Duodenal mucosa (tissue), 2 donors: ENCODE results near the gene JADE2.

Experiments
- H3K27ac ChIP-seq: one replicate; pipeline ENCODE4 v1.7.0; 2013; ENCODE audit warnings: low read depth, low read length
- H3K27me3 ChIP-seq, 2 donors: one replicate each; pipeline ENCODE4 v1.7.0; 2013; ENCODE audit warnings: low read length in 2 of 2, control low read depth in 1 of 2; ENCODE audit not compliant: insufficient read depth in 2 of 2, control insufficient read depth in 1 of 2
- H3K36me3 ChIP-seq, 2 donors: one replicate each; pipeline ENCODE4 v1.7.0; 2013; ENCODE audit warnings: low read length in 2 of 2, control low read depth in 1 of 2; ENCODE audit not compliant: insufficient read depth in 2 of 2, control insufficient read depth in 1 of 2
- H3K4me1 ChIP-seq, 2 donors: one replicate each; pipeline ENCODE4 v1.7.0; 2013; ENCODE audit warnings: low read length in 2 of 2, control low read depth in 1 of 2; ENCODE audit not compliant: insufficient read depth in 2 of 2, control insufficient read depth in 1 of 2
- H3K4me3 ChIP-seq, 2 donors: one replicate each; pipeline ENCODE4 v1.7.0; 2013; ENCODE audit warnings: low read length in 2 of 2, low read depth in 1 of 2
- H3K9ac ChIP-seq, 2 donors: one replicate each; pipeline ENCODE4 v1.7.0; 2013; ENCODE audit warnings: low read length in 2 of 2, low read depth in 1 of 2
- H3K9me3 ChIP-seq, 2 donors: one replicate each; pipeline ENCODE4 v1.7.0; 2013; ENCODE audit warnings: low read length in 2 of 2, control low read depth in 1 of 2; ENCODE audit not compliant: control insufficient read depth in 1 of 2

JADE2 gene

DNA sequence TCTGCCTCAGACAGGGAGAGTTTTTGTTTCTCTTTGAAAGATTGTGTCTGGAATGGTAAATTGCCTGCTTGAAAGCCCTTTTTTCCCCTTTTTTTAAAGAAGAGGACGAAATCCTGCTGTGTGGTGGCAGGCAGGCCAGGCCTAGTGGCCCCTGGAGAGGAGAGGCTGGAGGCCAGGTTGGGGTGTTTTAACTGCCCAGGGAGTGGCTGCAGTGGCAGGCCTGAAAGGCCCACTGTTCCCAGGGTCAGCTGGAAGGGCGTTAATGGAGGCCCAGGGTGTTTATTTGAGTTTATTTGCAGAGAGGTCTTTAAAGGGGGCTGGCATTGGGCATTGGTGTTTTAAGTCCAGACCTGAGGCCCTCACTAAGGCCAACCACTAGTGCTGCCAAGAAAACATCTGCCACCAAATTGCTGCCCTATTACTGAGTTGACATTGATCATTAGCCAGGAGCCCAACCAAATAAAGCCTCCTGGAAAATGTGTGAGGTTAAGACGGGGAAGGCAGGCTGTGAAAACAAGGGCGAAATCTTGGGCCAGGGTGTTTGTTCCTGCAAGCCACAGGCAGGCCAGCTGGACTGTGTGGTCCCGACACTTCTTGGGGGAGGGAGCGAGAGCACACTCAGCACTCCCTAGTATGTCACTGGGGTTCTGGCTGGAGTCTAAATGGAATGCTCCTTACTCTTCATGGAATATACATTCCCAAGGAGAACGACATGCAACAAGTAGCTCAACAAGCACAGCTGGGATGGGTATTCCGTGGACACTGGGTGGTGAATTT lies 5.0 kb downstream of the JADE2 start:
- H3K27ac ChIP-seq: no peak overlapping the region
- no peak overlapping the region for H3K9ac ChIP-seq
- no peak overlapping the region for H3K4me3 ChIP-seq
- no peaks in the 10 kb centered on the region for H3K9me3 ChIP-seq
- no peaks in the 10 kb centered on the region for H3K27me3 ChIP-seq
- H3K4me1 ChIP-seq: peaks cover 37 to 45% of the 10 kb centered on the region in 2 donors
- peaks cover 0 to 3% of the 10 kb centered on the region in 2 donors for H3K36me3 ChIP-seq

DNA sequence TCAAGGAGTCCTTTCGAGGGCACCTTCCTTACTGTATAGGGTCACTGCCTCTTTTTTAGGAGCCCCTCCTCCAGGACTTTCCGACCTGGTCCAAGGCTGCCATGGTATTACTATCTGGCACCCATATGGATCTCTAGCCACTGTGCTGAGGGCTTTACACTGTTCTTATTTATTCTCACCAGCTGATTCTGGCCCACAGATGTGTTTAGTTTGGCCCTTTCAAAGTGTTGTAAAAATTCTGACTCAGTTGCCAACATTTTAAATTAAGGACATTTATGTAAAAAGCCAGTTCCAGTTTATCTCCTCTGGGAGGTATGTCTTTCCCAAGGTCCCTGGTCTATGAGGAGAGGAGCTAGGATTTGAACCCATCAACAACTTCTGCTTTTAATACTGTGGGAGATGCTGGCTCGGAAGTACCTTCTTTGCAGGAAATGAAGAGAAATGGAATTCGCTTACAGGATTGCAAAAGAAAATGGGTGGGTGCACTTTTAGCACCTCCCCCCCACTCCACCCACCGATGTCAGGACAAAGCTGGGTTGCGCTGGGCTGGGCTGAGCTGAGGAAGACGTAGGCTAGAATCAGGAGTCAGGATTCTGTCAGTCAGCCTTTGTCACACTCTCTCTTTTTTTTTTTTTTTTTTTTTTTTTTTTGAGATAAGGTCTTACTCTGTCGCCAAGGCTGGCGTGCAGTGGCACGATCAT lies 7.8 kb downstream of the JADE2 start:
- no peak overlapping the region for H3K27ac ChIP-seq
- no peak overlapping the region for H3K9ac ChIP-seq
- no peaks in the 10 kb centered on the region for H3K9me3 ChIP-seq
- H3K27me3 ChIP-seq: no peaks in the 10 kb centered on the region
- H3K36me3 ChIP-seq: peaks cover 20 to 28% of the 10 kb centered on the region in 2 donors
- peaks cover 30 to 47% of the 10 kb centered on the region in 2 donors for H3K4me1 ChIP-seq
- H3K4me3 ChIP-seq: no peak overlapping the region

DNA sequence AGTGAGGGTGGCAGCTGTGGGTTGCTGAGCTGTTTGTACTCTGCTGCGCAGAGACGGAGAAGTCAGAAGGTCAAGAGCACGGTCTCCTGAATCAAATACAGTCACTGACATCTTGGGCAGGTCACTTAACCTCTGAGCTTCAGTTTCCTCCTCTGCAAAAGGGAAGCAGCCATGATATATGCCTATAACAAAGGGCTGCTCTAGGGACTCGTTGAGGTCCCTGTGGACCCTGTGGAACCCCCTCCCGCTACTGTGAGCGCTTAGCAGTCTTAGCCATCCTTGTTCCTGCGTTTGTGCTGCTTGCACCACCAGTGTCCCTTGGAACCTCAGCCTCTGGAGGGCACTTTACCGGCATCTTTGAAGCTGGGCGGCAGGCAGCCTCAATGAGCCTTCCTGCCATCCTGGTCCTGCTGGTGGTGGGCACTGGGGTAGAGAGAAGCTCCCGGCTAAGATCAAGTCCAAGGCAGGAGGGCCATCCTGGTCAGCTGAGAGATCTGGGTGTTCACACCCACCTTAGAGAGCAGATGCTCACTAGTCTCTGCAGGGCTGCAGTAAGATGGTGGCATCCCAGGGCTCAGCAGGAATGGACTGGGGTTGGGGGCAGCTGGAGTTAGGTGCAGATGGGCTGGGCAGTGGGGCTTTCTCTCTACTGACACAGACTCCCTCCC lies 8.7 kb downstream of the JADE2 start:
- Histone ChIP-seq H3K27ac (no peak overlapping the region), H3K36me3 (peaks cover 21 to 33% of the 10 kb centered on the region in 2 donors), H3K4me1 (peaks cover 20 to 38% of the 10 kb centered on the region in 2 donors)

DNA sequence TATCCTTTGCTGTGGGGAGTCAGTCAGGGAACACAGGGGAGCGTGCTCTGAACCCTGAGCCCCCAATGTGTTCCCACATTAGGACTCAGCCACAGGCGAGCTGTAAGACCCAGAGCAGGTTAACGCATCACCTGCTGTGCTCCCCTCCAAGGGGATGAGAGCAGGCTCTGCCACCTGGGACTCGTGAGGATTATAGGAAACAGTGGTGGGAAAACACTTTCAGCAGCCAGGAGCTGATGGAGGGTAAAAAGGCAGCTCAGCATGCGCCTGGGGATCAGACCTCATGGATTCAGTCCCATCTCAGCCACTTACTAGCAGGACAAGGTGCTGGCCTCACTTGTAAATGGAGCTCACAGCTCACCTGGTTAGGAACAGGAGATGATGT lies 9.2 kb downstream of the JADE2 start:
- H3K4me1 ChIP-seq: peaks cover 15 to 32% of the 10 kb centered on the region in 2 donors
- no peak overlapping the region for H3K9ac ChIP-seq
- no peaks in the 10 kb centered on the region for H3K27me3 ChIP-seq
- H3K4me3 ChIP-seq: no peak overlapping the region
- H3K27ac ChIP-seq: no peak overlapping the region
- no peaks in the 10 kb centered on the region for H3K9me3 ChIP-seq
- H3K36me3 ChIP-seq: peaks cover 25 to 38% of the 10 kb centered on the region in 2 donors

More for the DNA sequence above, 8.7 kb downstream of the JADE2 start:
- H3K9me3 ChIP-seq: no peaks in the 10 kb centered on the region
- no peak overlapping the region for H3K9ac ChIP-seq
- no peak overlapping the region for H3K4me3 ChIP-seq
- no peaks in the 10 kb centered on the region for H3K27me3 ChIP-seq

DNA sequence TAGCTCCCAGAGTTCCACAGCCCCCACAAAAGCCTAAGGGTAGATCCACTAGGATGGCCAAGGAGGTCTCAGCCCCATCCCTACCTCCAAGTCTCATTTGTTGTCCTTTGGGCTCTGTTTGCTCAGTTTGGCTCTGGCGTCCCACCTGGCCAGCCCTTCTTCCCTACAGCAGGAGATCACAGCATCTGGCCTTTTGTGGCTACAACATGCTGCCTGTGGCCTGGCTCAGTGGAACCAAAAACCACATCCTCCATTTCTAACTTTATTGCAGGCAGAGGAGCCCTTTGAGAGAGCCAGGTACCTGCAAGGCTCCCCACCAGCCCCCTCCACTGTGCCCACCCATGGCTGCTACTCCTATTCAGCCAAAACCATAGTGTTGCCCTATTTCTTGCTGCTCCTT lies 11.4 kb downstream of the JADE2 start:
- Histone ChIP-seq H3K4me3 (no peak overlapping the region), H3K4me1 (peaks cover 0 to 16% of the 10 kb centered on the region in 2 donors), H3K27me3 (no peaks in the 10 kb centered on the region), H3K27ac (no peak overlapping the region), H3K9ac (no peak overlapping the region), H3K36me3 (peaks cover 34 to 58% of the 10 kb centered on the region in 2 donors), H3K9me3 (no peaks in the 10 kb centered on the region)

DNA sequence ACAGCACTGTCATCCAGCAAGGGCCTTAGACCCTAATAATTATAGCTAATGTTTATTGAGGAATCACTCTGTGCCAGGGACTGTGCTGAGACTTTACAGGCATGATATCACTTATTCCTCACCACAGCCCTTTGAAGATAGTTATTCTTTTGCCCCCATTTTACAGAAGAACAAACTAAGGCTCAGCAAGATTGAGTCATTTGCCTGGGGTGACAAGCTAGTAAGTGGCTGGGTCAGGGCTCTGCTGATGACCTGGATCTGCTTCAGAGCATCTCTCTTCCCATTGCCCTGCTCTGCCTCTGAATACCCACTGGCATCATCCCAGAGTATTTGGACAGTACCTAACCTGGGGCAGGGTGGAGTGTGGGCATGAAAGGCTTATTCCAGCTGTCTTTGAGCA lies 11.8 kb downstream of the JADE2 start:
- Histone ChIP-seq H3K4me3 (no peak overlapping the region), H3K27ac (no peak overlapping the region), H3K9me3 (no peaks in the 10 kb centered on the region), H3K27me3 (no peaks in the 10 kb centered on the region), H3K4me1 (peaks cover 0 to 12% of the 10 kb centered on the region in 2 donors), H3K36me3 (peaks cover 34 to 62% of the 10 kb centered on the region in 2 donors), H3K9ac (no peak overlapping the region)

DNA sequence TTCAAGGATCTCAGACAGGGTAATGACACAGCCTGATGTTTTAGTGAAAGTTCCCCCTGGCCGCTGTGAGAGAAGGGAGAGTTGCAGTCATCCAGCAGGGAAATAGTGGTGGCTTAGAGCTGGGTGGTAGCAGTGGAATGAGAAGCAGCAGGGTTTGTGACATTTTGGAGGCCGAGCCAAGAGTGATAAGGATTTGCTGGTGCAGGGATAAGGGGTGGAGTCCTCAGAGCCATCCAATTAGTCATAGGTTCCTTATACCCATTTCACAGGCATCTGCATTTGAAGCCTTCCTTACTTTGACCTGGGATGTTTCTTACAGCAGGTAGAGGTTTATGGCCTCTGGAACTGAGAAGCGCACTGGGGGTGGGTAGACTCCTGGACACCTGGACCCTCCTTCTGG lies 12.8 kb downstream of the JADE2 start:
- Histone ChIP-seq H3K4me3 (no peak overlapping the region), H3K9ac (no peak overlapping the region), H3K27me3 (no peaks in the 10 kb centered on the region), H3K27ac (no peak overlapping the region), H3K9me3 (no peaks in the 10 kb centered on the region), H3K4me1 (peaks cover 0 to 9% of the 10 kb centered on the region in 2 donors), H3K36me3 (peaks cover 34 to 62% of the 10 kb centered on the region in 2 donors)

DNA sequence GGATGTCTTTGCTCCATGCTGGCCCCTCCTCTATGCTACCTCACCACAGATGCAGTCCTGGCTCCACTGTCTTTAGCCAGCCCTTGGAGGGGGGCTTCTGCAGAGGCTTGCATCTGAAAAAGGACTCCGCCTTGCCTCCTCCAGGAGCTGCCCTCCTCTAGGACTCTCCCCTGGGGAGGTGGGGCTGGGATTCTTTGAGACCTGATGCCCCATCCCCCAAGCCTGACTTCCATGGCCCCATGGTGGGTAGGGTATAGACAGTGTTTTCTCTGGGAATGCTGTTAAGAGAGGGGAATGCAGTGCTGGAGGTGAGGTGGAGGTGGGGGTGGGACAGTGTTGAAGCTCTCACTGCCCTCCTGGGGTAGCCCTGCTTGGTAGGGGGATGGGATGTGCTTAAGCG lies 14.3 kb downstream of the JADE2 start:
- Histone ChIP-seq H3K9me3 (no peaks in the 10 kb centered on the region), H3K36me3 (peaks cover 34 to 70% of the 10 kb centered on the region in 2 donors), H3K4me1 (peaks cover 7 to 22% of the 10 kb centered on the region in 2 donors), H3K27ac (no peak overlapping the region), H3K9ac (no peak overlapping the region), H3K27me3 (no peaks in the 10 kb centered on the region), H3K4me3 (no peak overlapping the region)

DNA sequence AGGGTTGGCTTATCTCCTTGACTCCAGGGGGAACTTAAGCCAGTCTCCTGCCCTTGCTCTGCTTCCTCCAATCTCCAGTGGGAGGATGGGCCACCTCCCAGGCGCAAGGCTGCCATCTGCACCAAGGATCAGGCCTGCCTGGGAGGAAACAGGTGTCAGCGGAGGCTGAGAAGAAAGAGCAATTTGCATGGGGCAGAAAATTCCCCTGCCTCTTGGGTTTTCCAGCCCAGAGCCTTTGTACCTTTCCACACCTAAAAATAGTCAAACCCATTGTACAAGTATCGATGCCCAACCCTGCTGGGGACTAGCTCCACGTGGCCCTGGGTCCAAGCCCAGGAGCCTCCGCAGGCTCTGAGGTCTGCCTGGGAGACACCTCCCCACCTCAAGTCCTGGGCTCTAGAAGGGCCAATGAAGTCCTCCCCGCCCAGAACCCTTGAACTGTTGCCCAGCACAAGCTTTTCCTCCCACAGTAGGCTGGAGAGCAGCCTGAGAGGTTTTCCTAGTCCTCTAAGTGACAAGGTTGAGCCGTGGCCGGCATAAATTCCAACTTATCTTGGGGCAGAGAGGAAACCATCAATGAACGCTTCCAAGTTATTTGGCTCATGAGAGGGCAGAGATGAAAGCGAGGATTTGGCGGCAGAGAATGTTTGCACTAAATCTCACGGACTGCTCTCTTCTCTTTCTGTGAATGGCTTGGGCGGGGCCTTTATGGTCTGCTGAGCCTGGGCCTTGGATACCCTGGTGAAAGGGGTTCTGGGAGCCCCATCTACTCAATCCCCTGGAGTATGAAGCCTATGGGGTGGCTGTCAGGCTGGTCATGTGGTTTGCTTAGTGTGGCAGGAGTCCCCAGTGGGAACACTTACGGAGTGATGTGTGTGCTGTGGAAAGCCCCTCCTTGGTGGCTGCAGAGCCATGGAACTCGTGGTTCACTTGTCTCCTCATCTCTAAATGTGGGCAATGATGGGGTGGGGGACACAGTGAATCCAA lies 15.6 kb downstream of the JADE2 start:
- no peak overlapping the region for H3K4me3 ChIP-seq
- no peaks in the 10 kb centered on the region for H3K9me3 ChIP-seq
- H3K36me3 ChIP-seq: peaks cover 31 to 69% of the 10 kb centered on the region in 2 donors
- H3K27ac ChIP-seq: no peak overlapping the region
- H3K27me3 ChIP-seq: no peaks in the 10 kb centered on the region
- peaks cover 16 to 33% of the 10 kb centered on the region in 2 donors for H3K4me1 ChIP-seq
- no peak overlapping the region for H3K9ac ChIP-seq
